ENCODE data around the gene DCLK1.

DCLK1 gene

GRCh38 chr13:35817642-35818607 lies 313.3 kb downstream of the DCLK1 start:
- DNase-seq, result no peak

- no peak for DNase-seq
These were observed 316.6 kb downstream of the DCLK1 start for GRCh38 chr13:35814605-35815011.

GRCh38 chr13:35812736-35813135 lies 318.4 kb downstream of the DCLK1 start:
- DNase-seq, result no peak

- no peak for DNase-seq
These were observed 320.9 kb downstream of the DCLK1 start for GRCh38 chr13:35810321-35810720.

- no peak for DNase-seq
These were observed 322.3 kb downstream of the DCLK1 start for GRCh38 chr13:35808846-35809245.

- peak; percentile 48 for DNase-seq
These were observed 326.3 kb downstream of the DCLK1 start for GRCh38 chr13:35804901-35805300.

GRCh38 chr13:35797991-35798390 lies 333.2 kb downstream of the DCLK1 start:
- peak; percentile 85 for DNase-seq

- DNase-seq, result no peak
These were observed 333.9 kb downstream of the DCLK1 start for GRCh38 chr13:35797244-35797643.

GRCh38 chr13:35796623-35797022 lies 334.6 kb downstream of the DCLK1 start:
- no peak for DNase-seq

GRCh38 chr13:35794734-35795389 lies 336.3 kb downstream of the DCLK1 start:
- DNase-seq, result no peak

- DNase-seq, result no peak
These were observed 337.4 kb downstream of the DCLK1 start for GRCh38 chr13:35793823-35794222.

GRCh38 chr13:35792911-35793310 lies 338.3 kb downstream of the DCLK1 start:
- no peak for DNase-seq

- no peak for DNase-seq
These were observed 339.2 kb downstream of the DCLK1 start for GRCh38 chr13:35792021-35792420.

- DNase-seq, result peak; percentile 43
These were observed 339.9 kb downstream of the DCLK1 start for GRCh38 chr13:35791184-35791851.

- peak; percentile 50 for DNase-seq
These were observed 341.6 kb downstream of the DCLK1 start for GRCh38 chr13:35789335-35790165.

- no peak for DNase-seq
These were observed 343.2 kb downstream of the DCLK1 start for GRCh38 chr13:35787937-35788336.

- no peak for DNase-seq
These were observed 345.4 kb downstream of the DCLK1 start for GRCh38 chr13:35785576-35786303.

GRCh38 chr13:35784286-35784951 lies 346.8 kb downstream of the DCLK1 start:
- no peak for DNase-seq

- no peak for DNase-seq
These were observed 348.4 kb downstream of the DCLK1 start for GRCh38 chr13:35782793-35783192.

GRCh38 chr13:35781036-35782000 lies 349.9 kb downstream of the DCLK1 start:
- DNase-seq, result peak; percentile 61

Data from fibroblast of skin of right biceps (primary cell).